Calu3 (cell line): ENCODE data around the gene ZNF491. TPM values are rescaled to one million over a fixed set of nuclear protein-coding genes. Genes with fewer than 3 reads are reported as not detected.

ENCODE experiments used
- BruUV-seq: library from RNA; stranded (reverse); fragments of 400-500 nt; replicated peaks from 2 replicates; lab custom pipeline; 2021; lab: Mats Ljungman, UMichigan
- CTCF ChIA-PET: fragments of 300-600 bp; sonication (Branson Sonifier 250); formaldehyde crosslinking; loops from one replicate; lab custom pipeline; 2022; ENCODE audit warnings: antibody characterized with exemption; lab: Charles Lee
- DNase-seq: peaks from one replicate; pipeline ENCODE4 v3.0.0; 2022
- H3K27ac Mint-ChIP-seq: one replicate; pipeline ENCODE4 v1.8.0; 2022; ENCODE audit warnings: mixed read lengths; ENCODE audit not compliant: unreplicated experiment
- H3K27me3 Mint-ChIP-seq: one replicate; pipeline ENCODE4 v1.8.0; 2022; ENCODE audit warnings: mixed read lengths; ENCODE audit not compliant: unreplicated experiment
- H3K36me3 Mint-ChIP-seq: one replicate; pipeline ENCODE4 v1.8.0; 2022; ENCODE audit warnings: mild to moderate bottlenecking, moderate library complexity, mixed read lengths; ENCODE audit not compliant: insufficient read depth, unreplicated experiment
- H3K4me1 Mint-ChIP-seq: one replicate; pipeline ENCODE4 v1.8.0; 2022; ENCODE audit warnings: mild to moderate bottlenecking, low read depth, mixed read lengths; ENCODE audit not compliant: unreplicated experiment
- H3K4me3 Mint-ChIP-seq: one replicate; pipeline ENCODE4 v1.8.0; 2022; ENCODE audit warnings: mild to moderate bottlenecking, low read depth, moderate library complexity, mixed read lengths; ENCODE audit not compliant: unreplicated experiment
- H3K9me3 Mint-ChIP-seq: one replicate; pipeline ENCODE4 v1.8.0; 2022; ENCODE audit warnings: low read depth, mixed read lengths; ENCODE audit not compliant: unreplicated experiment
- CTCF ChIP-seq: fragments of 200-600 bp; IDR thresholded peaks from one replicate; pipeline ENCODE4 v1.8.0; 2022; ENCODE audit warnings: antibody characterized with exemption; ENCODE audit not compliant: unreplicated experiment
- intact Hi-C: fragments of 100-400 bp; cut with micrococcal nuclease; formaldehyde crosslinking; loops from one replicate; pipeline ENCODE4 v1.10.0; 2022; ENCODE audit not compliant: unreplicated experiment
- total RNA-seq: library from RNA; stranded (reverse); gene quantifications from 2 replicates; pipeline ENCODE4 v1.2.3, GENCODE V29; 2022

The ZNF491 gene
- total RNA-seq, 1 experiment from 2014 or later: 0.92 TPM

GRCh38 chr19:11807099-11807380 lies 8.7 kb downstream of the ZNF491 start:
- no peak for DNase-seq
- BruUV-seq: no TSS peak
- CTCF ChIA-PET: no interaction called here
- intact Hi-C loops: no loop called here
- peaks cover 4% of the 10 kb centered on the region for H3K9me3 Mint-ChIP-seq
- H3K4me3 Mint-ChIP-seq: no peak overlapping the region
- H3K4me1 Mint-ChIP-seq: no peaks in the 10 kb centered on the region
- no peak overlapping the region for H3K27ac Mint-ChIP-seq
- no peaks in the 10 kb centered on the region for H3K27me3 Mint-ChIP-seq
- no peaks in the 10 kb centered on the region for H3K36me3 Mint-ChIP-seq
- no peak for TF ChIP-seq CTCF

GRCh38 chr19:11813703-11814028 lies 15.3 kb downstream of the ZNF491 start:
- intact Hi-C loops: loop anchor here (10.0 kb wide), 1 partner anchor 111 kb away; the partner anchor contains the start of gene ZNF700
- no peaks in the 10 kb centered on the region for H3K4me1 Mint-ChIP-seq
- CTCF ChIA-PET: interaction anchor here (1.2 kb wide), 1 partner anchor 16 kb away, joined by 6 read pairs; no protein-coding TSS in a partner anchor
- peak overlapping the region; percentile 80 for H3K27ac Mint-ChIP-seq
- no peak for TF ChIP-seq CTCF
- DNase-seq: no peak
- H3K4me3 Mint-ChIP-seq: peak overlapping the region; percentile 79
- H3K36me3 Mint-ChIP-seq: peaks cover 32% of the 10 kb centered on the region
- no TSS peak for BruUV-seq
- no peaks in the 10 kb centered on the region for H3K27me3 Mint-ChIP-seq
- H3K9me3 Mint-ChIP-seq: peaks cover 3% of the 10 kb centered on the region

- peak; percentile 94 for DNase-seq
- BruUV-seq: TSS peak; percentile 63
- H3K9me3 Mint-ChIP-seq: peaks cover 4% of the 10 kb centered on the region
- peak within 1 kb of the TSS; percentile 79 for H3K4me3 Mint-ChIP-seq
- no peaks in the 10 kb centered on the region for H3K27me3 Mint-ChIP-seq
- CTCF ChIA-PET: interaction anchor here (0.6 kb wide), 1 partner anchor 17 kb away, joined by 3 read pairs; no protein-coding TSS in a partner anchor
- H3K27ac Mint-ChIP-seq: peak within 1 kb of the TSS; percentile 80
- no peaks in the 10 kb centered on the region for H3K4me1 Mint-ChIP-seq
- H3K36me3 Mint-ChIP-seq: peaks cover 32% of the 10 kb centered on the region
- intact Hi-C loops: loop anchor here (10.0 kb wide), 1 partner anchor 111 kb away; the partner anchor contains the start of gene ZNF700
- TF ChIP-seq CTCF: no peak
These were observed 15.8 kb downstream of the ZNF491 start, which contains the start of gene ZNF440 for GRCh38 chr19:11814029-11814699. Gene ZNF440 (plus strand): TSS chr19:11814273. CDS start chr19:11814448, 175 bp downstream.

- Mint-ChIP-seq H3K4me1 (no peaks in the 10 kb centered on the region), H3K27ac (peak overlapping the region; percentile 80), H3K36me3 (peaks cover 32% of the 10 kb centered on the region), H3K9me3 (peaks cover 4% of the 10 kb centered on the region), H3K27me3 (no peaks in the 10 kb centered on the region), H3K4me3 (peak overlapping the region; percentile 79)
- no peak for TF ChIP-seq CTCF
- intact Hi-C loops: loop anchor here (10.0 kb wide), 1 partner anchor 110 kb away; the partner anchor contains the start of gene ZNF700
- BruUV-seq: no TSS peak
- CTCF ChIA-PET: interaction anchor here (0.6 to 1.0 kb wide), 3 partner anchors 17 to 174 kb away, joined by 3 to 4 read pairs (median 3); no protein-coding TSS in a partner anchor
- peak; percentile 39 for DNase-seq
These were observed 16.3 kb downstream of the ZNF491 start for GRCh38 chr19:11814700-11815035.
